Type B pancreatic cell (in vitro differentiated cells): ENCODE data around the gene FAF1. TPM values are rescaled to one million over a fixed set of nuclear protein-coding genes. Genes with fewer than 3 reads are reported as not detected.

ENCODE experiments used
- DNase-seq: peaks from one replicate; pipeline ENCODE4 v3.0.0; 2021; ENCODE audit warnings: mixed read lengths; ENCODE audit not compliant: unreplicated experiment; ENCODE audit errors: extremely low spot score
- H3K27ac Mint-ChIP-seq: 2 replicates; pipeline ENCODE4 v1.8.0; 2021; ENCODE audit warnings: mild to moderate bottlenecking, mixed read lengths
- H3K27me3 Mint-ChIP-seq: 2 replicates; pipeline ENCODE4 v1.8.0; 2021; ENCODE audit warnings: mixed read lengths
- H3K36me3 Mint-ChIP-seq: 2 replicates; pipeline ENCODE4 v1.8.0; 2021; ENCODE audit warnings: mixed read lengths
- H3K4me1 Mint-ChIP-seq: one replicate; pipeline ENCODE4 v1.8.0; 2021; ENCODE audit warnings: mixed read lengths; ENCODE audit not compliant: unreplicated experiment
- H3K4me3 Mint-ChIP-seq: 2 replicates; pipeline ENCODE4 v1.8.0; 2021; ENCODE audit warnings: mild to moderate bottlenecking, mixed read lengths
- H3K9me3 Mint-ChIP-seq: 2 replicates; pipeline ENCODE4 v1.8.0; 2021; ENCODE audit warnings: mixed read lengths
- CTCF ChIP-seq: fragments of 200-600 bp; sonication (generic); conservative IDR thresholded peaks from 2 replicates; pipeline ENCODE4 v1.5.0; 2021; ENCODE audit warnings: antibody characterized with exemption, mild to moderate bottlenecking
- total RNA-seq: library from RNA; stranded (reverse); gene quantifications from 2 replicates; pipeline ENCODE4 v1.2.1, GENCODE V29; 2021; ENCODE audit warnings: low replicate concordance

The FAF1 gene
- total RNA-seq, 1 donor from 2014 or later = 49.9 TPM

GRCh38 chr1:50492142-50492541 lies 467.9 kb downstream of the FAF1 start:
- no peaks in the 10 kb centered on the region for H3K4me1 Mint-ChIP-seq
- no peaks in the 10 kb centered on the region for H3K9me3 Mint-ChIP-seq
- H3K4me3 Mint-ChIP-seq = no peak overlapping the region
- H3K27me3 Mint-ChIP-seq = no peaks in the 10 kb centered on the region
- no peak for TF ChIP-seq CTCF
- peaks cover 21% of the 10 kb centered on the region for H3K36me3 Mint-ChIP-seq
- no peak overlapping the region for H3K27ac Mint-ChIP-seq
- no peak for DNase-seq

GRCh38 chr1:50491142-50491541 lies 468.9 kb downstream of the FAF1 start:
- no peak for TF ChIP-seq CTCF
- peaks cover 14% of the 10 kb centered on the region for H3K36me3 Mint-ChIP-seq
- H3K27me3 Mint-ChIP-seq = no peaks in the 10 kb centered on the region
- H3K4me3 Mint-ChIP-seq = no peak overlapping the region
- H3K4me1 Mint-ChIP-seq = no peaks in the 10 kb centered on the region
- no peak for DNase-seq
- no peak overlapping the region for H3K27ac Mint-ChIP-seq
- no peaks in the 10 kb centered on the region for H3K9me3 Mint-ChIP-seq

DNA sequence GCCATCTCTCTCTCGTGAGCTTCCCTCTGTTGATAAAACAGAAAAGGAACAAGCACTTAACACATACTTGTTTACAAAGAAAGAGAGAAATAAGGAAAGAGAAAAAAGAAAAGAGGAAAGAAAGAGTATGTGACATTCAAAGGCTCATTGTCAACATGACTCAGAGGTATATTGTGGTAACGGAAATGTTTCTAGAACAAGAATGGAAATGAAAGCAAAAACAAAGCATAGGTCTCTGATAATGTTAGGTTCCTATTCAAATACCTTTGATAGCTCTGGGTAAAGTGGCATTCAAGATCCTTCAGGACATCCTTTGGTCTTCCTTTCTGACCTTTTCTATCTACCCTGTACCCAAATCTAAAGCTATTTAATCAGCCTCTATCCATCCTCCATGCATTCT lies 469.4 kb downstream of the FAF1 start:
- TF ChIP-seq CTCF = no peak
- DNase-seq = no peak
- no peaks in the 10 kb centered on the region for H3K27me3 Mint-ChIP-seq
- no peak overlapping the region for H3K27ac Mint-ChIP-seq
- no peaks in the 10 kb centered on the region for H3K4me1 Mint-ChIP-seq
- peaks cover 11% of the 10 kb centered on the region for H3K36me3 Mint-ChIP-seq
- H3K4me3 Mint-ChIP-seq = no peak overlapping the region
- no peaks in the 10 kb centered on the region for H3K9me3 Mint-ChIP-seq

DNA sequence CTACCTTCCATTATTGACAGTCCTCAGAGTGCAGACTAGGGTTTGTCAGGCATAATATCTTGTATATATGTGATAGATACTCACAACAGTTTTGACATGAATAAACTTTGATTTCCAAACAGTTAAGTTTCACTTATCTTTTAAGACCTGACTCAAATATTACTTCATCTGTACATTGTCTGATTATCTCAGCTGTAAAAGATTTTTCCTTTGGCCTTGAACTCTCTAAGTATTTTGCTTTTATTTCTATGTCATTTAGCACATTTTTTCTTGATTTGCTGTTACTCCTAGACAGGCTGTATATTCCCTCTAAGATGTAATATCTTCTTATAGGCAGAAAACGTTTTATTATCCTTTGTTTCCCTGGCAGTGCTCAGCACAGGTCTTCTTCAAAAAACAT lies 471.2 kb downstream of the FAF1 start:
- Mint-ChIP-seq H3K27ac (no peak overlapping the region), H3K4me3 (no peak overlapping the region), H3K9me3 (no peaks in the 10 kb centered on the region), H3K36me3 (peaks cover 11% of the 10 kb centered on the region), H3K27me3 (no peaks in the 10 kb centered on the region), H3K4me1 (no peaks in the 10 kb centered on the region)
- DNase-seq = no peak
- TF ChIP-seq CTCF = no peak

DNA sequence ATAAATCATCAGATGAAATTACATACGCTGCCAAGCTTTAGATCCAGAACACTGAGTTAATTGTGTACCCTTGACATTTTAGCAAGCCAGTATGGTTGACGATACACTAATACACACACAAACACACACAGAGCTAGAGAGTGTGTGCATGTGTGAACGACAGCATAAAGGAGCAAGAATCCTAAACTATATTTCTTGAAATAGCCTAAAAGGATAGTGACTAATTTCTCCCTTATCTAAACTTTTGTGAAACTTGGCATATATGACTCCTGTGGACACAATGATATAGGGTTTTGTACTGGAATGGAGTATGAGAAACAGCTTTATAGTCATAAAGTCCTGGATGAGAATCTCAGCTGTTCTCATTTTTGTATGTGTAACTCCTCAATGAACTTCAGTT lies 471.7 kb downstream of the FAF1 start:
- no peaks in the 10 kb centered on the region for H3K27me3 Mint-ChIP-seq
- no peak for TF ChIP-seq CTCF
- no peaks in the 10 kb centered on the region for H3K4me1 Mint-ChIP-seq
- no peak for DNase-seq
- H3K36me3 Mint-ChIP-seq = peaks cover 11% of the 10 kb centered on the region
- no peak overlapping the region for H3K4me3 Mint-ChIP-seq
- H3K9me3 Mint-ChIP-seq = no peaks in the 10 kb centered on the region
- no peak overlapping the region for H3K27ac Mint-ChIP-seq

DNA sequence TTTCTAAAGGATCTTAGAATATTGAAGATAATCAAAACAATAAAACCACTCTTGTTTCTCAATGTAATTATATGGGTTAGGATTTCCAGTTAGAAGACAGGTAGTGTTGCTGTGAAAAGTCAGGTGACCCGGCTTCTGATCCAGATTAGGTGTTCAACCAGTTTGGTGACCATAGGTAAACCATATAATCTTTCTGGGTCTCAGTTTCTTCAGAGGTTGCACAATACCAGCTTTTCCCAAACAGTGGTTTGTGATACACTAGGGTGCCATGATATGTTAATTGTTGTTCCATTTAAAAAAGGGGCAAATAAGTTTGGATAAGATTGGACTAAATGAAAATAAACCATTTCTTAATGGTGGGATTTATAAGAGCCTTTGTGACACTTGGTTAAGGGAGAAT lies 472.3 kb downstream of the FAF1 start:
- Mint-ChIP-seq H3K27ac (no peak overlapping the region), H3K4me1 (no peaks in the 10 kb centered on the region), H3K27me3 (no peaks in the 10 kb centered on the region), H3K4me3 (no peak overlapping the region), H3K36me3 (peaks cover 11% of the 10 kb centered on the region), H3K9me3 (no peaks in the 10 kb centered on the region)
- DNase-seq = no peak
- TF ChIP-seq CTCF = no peak
